Astrocyte of the cerebellum (primary cell): Measurements from ENCODE around the gene ATL2.
"Not testable (repeated sequence)": the region's sequence is repeated elsewhere in the genome, so short reads cannot be mapped to it uniquely, and the experiment has no call there.

Experiments
- DNase-seq: peaks from one replicate; pipeline ENCODE4 v3.0.0-alpha.2; 2011; ENCODE audit warnings: low read depth
- H3K4me3 ChIP-seq: 2 replicates; pipeline ENCODE4 v1.5.1; 2011; ENCODE audit warnings: mild to moderate bottlenecking, low read depth, low read length, moderate library complexity
- CTCF ChIP-seq: IDR thresholded peaks from 2 replicates; pipeline ENCODE4 v1.5.1; 2012; ENCODE audit warnings: low read length, low read depth, moderate library complexity, mild to moderate bottlenecking; ENCODE audit errors: missing control alignments
- in situ Hi-C: cut with HindIII; loops from 2 replicates; pipeline ENCODE4 v1.10.0; 2017; ENCODE audit warnings: low sequenced_read_pairs

The ATL2 gene

DNA sequence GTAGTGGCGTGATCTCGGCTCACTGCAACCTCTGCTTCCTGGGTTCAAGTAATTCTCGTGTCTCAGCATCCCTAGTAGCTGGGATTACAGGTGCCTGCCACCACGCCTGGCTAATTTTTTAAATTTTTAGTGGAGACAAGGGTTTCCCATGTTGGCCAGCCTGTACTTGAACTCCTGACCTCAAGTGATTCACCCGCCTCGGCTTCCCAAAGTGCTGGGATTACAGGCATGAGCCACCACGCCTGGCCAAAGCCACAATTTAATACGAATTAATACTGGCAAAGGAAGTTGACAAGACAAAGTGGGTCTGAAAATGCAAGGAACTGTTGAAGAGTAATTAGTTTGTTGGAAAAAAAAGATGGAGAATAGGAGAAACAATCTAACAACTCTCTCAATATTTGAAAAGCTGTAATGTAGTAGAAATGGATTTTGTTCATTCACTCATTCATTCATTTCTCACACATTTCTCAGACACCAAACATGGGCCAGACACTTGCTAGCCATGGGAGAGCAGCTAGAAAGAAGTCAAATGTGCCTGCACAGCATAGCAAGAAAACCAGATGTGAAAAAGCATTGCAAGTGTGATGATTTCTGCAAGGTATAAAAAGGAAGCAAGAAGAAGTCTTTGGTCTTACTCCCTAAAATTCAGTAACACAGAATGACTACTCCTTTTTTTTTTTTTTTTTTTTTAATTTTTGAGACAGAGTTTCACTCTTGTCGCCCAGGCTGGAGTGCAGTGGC, 39.4 kb upstream of the ATL2 start:
- in situ Hi-C loops, result no loop called here
- TF ChIP-seq CTCF, result no peak
- DNase-seq, result no peak
- H3K4me3 ChIP-seq, result no peak overlapping the region

DNA sequence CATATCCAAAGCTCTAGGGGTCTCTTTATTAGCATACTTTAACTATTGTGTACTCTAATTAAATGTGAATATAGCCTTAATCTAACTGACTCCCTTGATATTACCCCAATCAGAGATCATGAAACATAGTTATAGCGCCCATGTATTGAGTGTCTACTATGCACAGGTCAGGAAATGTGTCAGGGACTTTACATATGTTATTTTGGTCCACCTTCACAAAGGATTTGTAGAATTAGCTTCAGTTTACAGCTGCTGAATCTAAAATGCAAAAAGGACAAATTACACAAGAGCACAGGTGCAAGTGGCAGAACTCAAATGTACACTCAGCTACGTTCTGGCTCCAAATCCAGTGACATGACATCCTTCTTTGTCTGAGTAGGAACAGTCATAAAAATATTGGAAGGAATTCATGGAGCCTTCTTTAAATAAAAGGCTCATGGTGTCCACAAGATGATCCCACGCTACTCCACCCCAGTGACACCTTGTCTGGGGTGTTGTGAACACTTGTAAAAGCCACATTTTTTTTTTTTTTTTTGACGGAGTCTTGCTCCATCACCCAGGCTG, 38.7 kb upstream of the ATL2 start:
- TF ChIP-seq CTCF, result no peak
- in situ Hi-C loops, result no loop called here
- no peak for DNase-seq
- no peak overlapping the region for H3K4me3 ChIP-seq

- DNase-seq, result no peak
- no peak for TF ChIP-seq CTCF
- in situ Hi-C loops, result no loop called here
- H3K4me3 ChIP-seq, result no peak overlapping the region
These were observed 38.0 kb upstream of the ATL2 start for GRCh38 chr2:38415023-38415422.

DNA sequence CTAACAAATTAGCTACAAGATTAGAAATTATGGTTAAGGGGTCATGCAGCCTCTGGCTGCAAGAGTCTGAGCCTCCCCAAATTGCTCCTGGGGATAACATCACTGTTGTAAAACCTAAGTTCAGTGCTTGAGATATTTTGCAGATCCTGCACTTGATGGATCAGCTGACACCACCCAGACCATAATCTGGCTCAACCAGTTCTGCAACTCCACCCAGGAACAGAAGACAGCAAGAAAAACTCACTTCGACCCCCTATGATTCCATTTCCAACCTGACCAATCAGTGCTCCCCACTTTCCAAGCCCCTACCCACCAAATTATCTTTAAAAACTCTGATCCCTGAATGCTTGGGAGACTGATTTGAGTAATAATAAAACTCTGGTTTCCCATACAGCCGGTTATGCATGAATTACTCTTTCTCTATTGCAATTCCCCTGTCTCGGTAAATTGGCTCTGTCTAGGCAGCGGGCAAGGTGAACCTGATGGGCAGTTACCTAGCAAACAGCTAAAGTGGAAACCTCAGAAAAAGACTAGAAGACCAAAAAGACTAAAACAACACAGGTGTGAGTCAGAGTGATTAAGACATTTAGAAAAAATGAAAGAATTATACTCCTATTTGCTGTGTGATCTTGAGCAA, 35.3 kb upstream of the ATL2 start:
- DNase-seq, in situ Hi-C loops, H3K4me3 ChIP-seq: not testable (repeated sequence)

DNA sequence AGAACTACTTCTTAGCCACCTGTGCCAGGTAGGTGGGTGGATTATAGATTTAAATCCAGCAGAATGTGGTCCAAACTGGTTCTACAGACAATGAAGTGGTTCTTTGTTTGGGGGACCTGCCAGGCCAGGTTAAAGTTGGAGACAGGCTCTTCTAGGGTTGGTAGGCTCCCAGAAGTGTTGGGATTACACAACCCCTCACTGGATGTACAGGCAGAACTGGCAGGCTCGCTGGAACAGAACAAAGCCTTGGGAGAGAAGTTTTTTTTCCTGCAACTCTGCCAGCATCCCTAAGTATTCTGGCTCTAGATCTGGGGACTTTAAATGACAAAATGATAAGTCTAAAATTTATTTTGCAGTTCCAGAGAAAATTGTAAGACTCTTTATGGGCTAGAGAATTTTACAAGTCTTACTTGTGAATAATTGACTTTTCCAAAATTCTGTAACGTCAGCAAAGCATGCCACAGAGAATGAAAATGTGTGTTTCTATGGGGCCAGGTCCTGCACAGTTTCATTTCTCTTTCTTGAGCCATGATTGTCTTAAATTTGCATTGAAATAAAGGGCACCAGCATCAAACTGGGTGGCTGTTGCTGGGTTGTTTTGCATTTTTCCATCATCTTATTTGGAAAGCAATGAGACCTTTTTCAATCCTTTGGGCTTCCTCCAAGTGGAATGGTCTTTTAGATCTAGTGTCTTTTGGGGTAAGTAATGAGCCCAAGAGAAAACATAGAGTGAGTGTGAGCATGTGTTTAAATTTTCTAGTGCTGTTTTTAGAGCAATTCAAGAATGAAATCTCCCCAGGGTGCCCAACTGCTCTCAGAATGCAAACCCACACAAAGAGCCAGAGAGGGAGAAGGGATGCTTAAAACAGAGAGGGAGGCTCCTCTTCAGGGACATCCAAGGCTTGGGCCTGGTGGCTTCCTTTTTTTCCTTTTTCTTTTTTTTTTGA, 32.4 kb upstream of the ATL2 start:
- no peak for TF ChIP-seq CTCF
- no peak overlapping the region for H3K4me3 ChIP-seq
- in situ Hi-C loops, result no loop called here
- no peak for DNase-seq

DNA sequence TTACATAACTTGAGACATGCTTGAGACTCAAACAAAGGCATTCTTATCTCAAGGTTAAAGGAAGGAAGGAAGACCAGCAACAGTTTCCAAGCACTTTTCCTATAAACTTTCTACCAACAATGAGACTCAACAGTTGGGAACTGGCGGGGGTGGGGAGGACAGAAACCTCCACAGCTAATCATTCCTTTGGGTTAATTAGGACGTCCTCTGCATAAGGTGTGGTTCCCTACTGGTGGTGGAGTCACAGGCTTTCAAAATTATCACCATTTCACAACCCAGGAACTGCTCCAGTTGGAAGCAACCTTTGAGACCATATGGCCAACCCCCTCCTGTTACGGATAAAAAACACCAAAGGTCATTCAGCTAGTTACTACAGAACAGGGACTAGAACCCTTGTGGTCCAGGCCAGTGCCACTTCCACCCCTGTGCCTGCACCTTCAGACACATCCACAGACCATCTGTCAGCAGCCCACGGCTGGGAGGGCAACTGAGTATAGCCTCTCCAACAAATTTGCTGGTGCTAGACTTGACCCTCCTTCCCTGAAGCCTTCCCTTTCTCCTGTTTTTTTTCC, 30.1 kb upstream of the ATL2 start:
- no peak for DNase-seq
- in situ Hi-C loops, result no loop called here

More for the DNA sequence above, 30.1 kb upstream of the ATL2 start:
- H3K4me3 ChIP-seq, result no peak overlapping the region
- no peak for TF ChIP-seq CTCF
